Stimulated activated CD4-positive, alpha-beta T cell treated with anti-CD3 and anti-CD28 coated beads, TNF-alpha, amount 100 ng/mL, for 4 hours (primary cell): ENCODE data around the gene ABCC1.
"Not testable (repeated sequence)": the region's sequence is repeated elsewhere in the genome, so short reads cannot be mapped to it uniquely, and the experiment has no call there.

Source experiments
- DNase-seq, 3 experiments: peaks; one replicate each; pipeline ENCODE4 v3.0.0-alpha.2; 2020; ENCODE audit warnings: low read depth in 3 of 3

Gene ABCC1

GRCh38 chr16:16140537-16140936 is 191.1 kb downstream of the ABCC1 start:
- no peak for DNase-seq

- DNase-seq, result no peak
Measured at GRCh38 chr16:16141141-16141540, 191.7 kb downstream of the ABCC1 start.

- DNase-seq, result no peak
Measured at GRCh38 chr16:16141784-16142396, 192.5 kb downstream of the ABCC1 start.

GRCh38 chr16:16143038-16143763 is 193.8 kb downstream of the ABCC1 start:
- DNase-seq, result no peak

GRCh38 chr16:16143931-16144330 is 194.5 kb downstream of the ABCC1 start:
- DNase-seq, result no peak

GRCh38 chr16:16144416-16144815 is 195.0 kb downstream of the ABCC1 start:
- no peak for DNase-seq

- DNase-seq, result no peak
Measured at GRCh38 chr16:16145286-16145685, 195.9 kb downstream of the ABCC1 start.

- DNase-seq, result no peak
Measured at GRCh38 chr16:16146380-16147315, 197.2 kb downstream of the ABCC1 start.

- no peak for DNase-seq
Measured at GRCh38 chr16:16147316-16147999, 198.0 kb downstream of the ABCC1 start.

GRCh38 chr16:16148000-16148599 is 198.7 kb downstream of the ABCC1 start:
- not testable (repeated sequence) for DNase-seq

GRCh38 chr16:16148755-16149154 is 199.3 kb downstream of the ABCC1 start:
- DNase-seq, result no peak

- DNase-seq, result no peak
Measured at GRCh38 chr16:16149710-16150116, 200.3 kb downstream of the ABCC1 start.

- no peak for DNase-seq
Measured at GRCh38 chr16:16150117-16150877, 200.9 kb downstream of the ABCC1 start.

- DNase-seq, result no peak
Measured at GRCh38 chr16:16150878-16151152, 201.4 kb downstream of the ABCC1 start.

GRCh38 chr16:16151315-16151714 is 201.9 kb downstream of the ABCC1 start:
- no peak for DNase-seq

GRCh38 chr16:16153000-16153399 is 203.6 kb downstream of the ABCC1 start:
- not testable (repeated sequence) for DNase-seq

- no peak for DNase-seq
Measured at GRCh38 chr16:16154281-16154951, 205.0 kb downstream of the ABCC1 start.

GRCh38 chr16:16155234-16155633 is 205.8 kb downstream of the ABCC1 start:
- no peak for DNase-seq

GRCh38 chr16:16157166-16157565 is 207.8 kb downstream of the ABCC1 start:
- DNase-seq, result no peak

GRCh38 chr16:16158082-16158658 is 208.8 kb downstream of the ABCC1 start:
- DNase-seq, result no peak
